GM20431 (cell line): ENCODE results near the gene ACLY.
"Not testable (repeated sequence)": the region's sequence is repeated elsewhere in the genome, so short reads cannot be mapped to it uniquely, and the experiment has no call there.

ENCODE experiments used
- in situ Hi-C: fragments of 300-500 bp; cut with MseI, MboI; formaldehyde crosslinking; loops from one replicate; pipeline ENCODE4 v1.15.0; 2020; ENCODE audit warnings: low sequenced_read_pairs; ENCODE audit not compliant: unreplicated experiment

ACLY gene

GRCh38 chr17:41942626-41943373 is 24.0 kb upstream of the ACLY start:
- in situ Hi-C loops: no loop called here

GRCh38 chr17:41941168-41941567 is 22.4 kb upstream of the ACLY start:
- in situ Hi-C loops: no loop called here

DNA sequence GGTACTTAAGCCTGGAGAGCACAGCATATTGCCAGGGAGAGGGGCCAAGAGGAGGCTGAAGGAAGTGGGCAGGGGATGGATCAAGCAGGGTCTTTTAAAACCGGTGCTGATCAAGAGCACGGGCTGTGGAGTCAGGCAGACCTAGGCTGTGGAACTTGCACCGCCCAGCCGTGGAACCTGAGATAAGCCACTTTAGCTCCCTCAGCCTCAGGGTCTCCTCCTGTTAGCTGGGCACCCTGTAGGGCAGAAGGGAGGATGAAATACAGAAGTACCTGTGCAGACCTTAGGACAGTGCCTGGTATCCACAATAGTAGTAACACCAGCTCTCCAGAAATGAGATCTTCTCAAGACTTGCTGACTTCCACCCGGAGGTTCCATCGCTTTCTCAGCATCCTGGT is 20.9 kb upstream of the ACLY start:
- in situ Hi-C loops: no loop called here

- in situ Hi-C loops: no loop called here
These were observed 20.4 kb upstream of the ACLY start for GRCh38 chr17:41939044-41939692.

DNA sequence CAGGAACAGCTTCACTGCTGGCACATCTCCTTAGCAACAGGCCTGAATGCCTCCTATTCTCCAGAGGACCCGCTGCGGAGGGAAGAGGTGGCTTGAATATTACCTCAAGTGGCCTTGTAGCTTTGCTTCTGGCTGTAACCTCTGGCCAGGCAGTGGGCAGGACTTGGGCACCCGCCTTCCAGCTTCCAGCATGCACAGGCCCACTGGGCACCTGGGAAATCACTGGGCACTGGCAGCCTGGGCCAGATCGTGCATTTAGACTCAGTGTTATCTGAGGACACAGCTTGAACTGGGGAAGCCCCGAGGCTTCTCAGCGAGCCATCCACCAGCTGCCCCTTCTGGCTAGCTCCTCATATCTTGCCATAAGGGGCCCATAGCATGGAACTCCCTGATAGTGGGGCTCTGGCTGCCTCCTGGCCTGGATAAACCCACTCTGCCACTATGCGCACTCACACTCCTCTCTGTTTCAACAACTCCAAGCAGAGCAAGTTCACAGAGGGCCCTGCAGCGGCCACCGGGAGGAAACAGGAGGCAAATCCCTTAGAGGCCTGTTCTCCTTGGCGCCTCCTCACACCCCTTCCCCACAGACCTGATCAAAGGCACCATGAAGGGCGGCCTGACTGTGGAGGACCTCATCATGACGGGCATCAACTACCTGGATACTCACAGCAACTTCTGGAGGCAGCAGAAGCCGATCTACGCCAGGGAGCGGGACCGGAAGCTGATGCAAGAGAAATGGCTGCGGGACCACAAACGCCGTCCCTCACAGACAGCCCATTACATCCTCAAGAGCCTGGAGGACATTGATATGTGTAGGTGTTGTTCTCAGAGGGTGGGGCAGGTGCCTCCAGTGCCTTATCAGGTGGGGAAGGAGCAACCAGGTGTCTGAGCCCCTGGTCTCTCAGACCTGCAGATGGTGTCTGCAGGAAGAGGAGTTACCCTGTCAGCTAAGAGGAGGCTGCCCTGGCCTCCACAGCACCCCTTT is 19.5 kb upstream of the ACLY start:
- in situ Hi-C loops: no loop called here

DNA sequence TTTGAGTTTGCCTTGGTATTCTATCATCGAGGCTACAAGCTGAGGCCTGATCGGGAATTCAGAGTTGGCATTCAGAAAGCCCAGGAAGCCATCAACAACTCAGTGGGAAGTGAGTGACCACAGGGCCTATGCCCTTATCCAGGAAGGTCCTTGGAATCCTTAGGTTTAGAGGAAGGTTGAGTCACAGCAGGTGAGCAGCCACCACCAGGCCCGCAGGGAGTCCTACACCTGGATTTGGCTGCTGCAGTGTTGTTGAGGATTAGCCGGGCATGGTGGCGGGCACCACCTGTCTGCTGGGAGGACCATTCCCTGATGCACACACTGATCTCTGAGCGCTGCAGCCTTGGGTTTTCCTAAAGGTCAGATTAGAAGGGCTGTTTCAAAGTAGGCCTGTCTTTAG is 16.9 kb upstream of the ACLY start:
- in situ Hi-C loops: no loop called here

GRCh38 chr17:41932816-41933389 is 14.2 kb upstream of the ACLY start:
- in situ Hi-C loops: no loop called here

DNA sequence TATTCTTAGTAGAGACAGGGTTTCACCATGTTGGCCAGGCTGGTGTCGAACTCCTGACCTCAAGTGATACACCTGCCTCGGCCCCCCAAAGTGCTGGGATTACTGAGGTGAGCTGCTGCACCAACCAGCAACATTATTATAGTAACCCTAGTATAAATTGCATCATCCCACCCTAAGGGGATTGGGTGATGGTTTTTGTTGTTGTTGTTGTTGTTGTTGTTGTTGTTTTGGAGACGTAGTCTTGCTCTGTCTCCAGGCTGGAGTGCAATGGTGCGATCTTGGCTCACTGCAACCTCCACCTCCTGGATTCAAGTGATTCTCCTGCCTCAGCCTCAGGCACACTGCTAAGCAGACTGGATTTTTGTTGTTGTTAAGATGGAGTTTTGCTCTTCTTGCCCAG is 13.0 kb upstream of the ACLY start:
- in situ Hi-C loops: not testable (repeated sequence)

DNA sequence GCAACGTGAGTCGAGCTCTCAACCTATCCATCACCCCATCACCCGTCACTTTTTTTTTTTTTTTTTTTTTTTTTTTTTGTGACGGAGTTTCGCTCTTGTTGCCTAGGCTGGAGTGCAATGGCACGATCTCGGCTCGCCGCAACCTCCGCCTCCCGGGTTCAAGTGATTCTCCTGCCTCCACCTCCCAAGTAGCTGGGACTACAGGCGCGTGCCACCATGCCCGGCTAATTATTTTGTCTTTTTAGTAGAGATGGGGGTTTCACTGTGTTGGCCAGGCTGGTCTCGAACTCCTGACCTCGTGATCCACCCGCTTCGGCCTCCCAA is 12.0 kb upstream of the ACLY start:
- in situ Hi-C loops: not testable (repeated sequence)

DNA sequence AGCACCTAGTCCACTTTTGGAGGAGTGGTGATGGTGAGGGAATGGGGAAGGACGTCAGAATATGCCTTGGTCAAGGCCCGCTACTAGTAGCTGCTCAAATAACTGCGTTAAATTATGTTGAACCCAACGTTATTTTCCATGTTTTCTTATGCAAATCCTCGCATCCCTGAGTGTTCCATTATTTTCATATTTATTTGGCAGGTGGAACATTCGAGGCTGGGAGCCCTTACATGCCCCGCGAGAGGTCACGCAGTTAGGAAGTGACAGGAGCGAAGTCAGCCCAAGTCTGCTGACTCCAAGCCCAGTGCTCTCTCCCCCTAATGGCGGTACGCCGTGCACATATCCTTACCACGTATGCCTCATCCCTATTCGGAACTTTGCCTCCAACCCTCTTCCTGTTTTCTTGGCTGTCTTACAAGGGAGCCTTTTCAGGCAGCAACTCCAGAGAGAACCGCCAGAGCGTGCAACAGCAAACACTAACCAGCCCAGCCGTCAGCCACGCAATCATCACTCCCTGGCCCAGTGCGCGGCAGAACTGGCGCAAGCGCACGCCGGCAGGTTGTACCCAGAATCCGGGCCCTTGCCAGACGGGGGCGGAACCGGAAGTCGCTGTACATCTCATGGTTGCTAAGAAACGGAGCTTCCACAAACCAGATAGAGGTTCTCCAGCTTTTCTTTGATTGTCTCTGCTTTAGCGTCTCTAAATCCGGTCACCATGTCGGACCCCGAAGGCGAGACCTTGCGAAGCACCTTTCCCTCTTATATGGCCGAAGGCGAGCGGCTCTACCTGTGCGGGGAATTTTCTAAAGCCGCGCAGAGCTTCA is 11.5 kb upstream of the ACLY start, which contains the start of gene ODAD4:
Gene ODAD4, plus strand, starts transcription at position 609 of the 824 bp plus-strand sequence. Its CDS starts 107 bp downstream, at position 716.
- in situ Hi-C loops: no loop called here

DNA sequence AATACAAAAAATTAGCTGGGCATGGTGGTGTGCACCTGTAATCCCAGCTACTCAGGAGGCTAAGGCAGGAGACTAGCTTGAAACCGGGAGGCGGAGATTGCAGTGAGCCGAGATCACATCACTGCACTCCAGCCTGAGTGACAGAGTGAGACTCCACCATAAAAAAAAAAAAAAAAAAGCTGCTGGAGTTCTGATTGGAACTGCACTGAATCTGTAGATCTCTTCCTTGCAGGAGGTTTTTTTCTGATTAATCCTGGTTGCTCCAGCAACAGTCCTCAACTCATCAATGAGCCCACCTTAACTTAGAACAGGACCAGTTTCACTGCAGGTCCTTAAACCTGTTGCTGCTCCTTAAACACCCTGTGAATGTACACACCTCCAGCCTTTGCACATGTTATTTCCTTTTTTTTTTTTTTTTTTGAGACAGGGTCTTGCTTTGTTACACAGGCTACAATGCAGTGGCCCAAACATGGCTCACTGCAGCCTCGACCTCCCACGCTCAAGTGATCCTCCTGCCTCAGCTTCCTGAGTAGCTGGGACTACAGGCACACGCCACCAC is 10.0 kb upstream of the ACLY start:
- in situ Hi-C loops: no loop called here

DNA sequence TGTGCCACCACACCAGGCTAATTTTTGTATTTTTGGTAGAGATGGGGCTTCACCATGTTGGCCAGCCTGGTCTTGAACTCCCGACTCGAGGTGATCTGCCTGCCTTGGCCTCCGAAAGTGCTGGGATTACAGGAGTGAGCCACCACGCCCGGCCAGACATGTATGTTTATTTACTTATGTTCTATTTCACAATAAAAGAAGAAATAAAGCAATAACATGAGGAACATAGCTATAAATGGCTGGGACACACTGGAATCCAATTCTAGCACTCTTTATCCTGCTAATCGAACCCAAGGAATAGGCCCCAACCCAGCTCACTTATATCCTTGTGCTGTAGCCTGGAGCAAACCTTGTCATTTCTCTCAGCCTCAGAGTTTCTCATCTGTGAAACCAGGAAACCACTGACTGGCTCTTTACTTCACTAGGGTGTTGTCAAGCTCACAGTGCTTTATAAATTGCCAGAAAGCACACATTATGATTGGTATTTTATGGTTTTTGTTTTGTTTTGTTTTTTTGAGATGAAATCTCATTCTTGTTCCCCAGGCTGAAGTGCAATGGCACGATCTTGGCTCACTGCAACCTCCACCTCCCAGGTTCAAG is 7.3 kb upstream of the ACLY start:
- in situ Hi-C loops: no loop called here

- in situ Hi-C loops: no loop called here
These were observed 1.8 kb upstream of the ACLY start for GRCh38 chr17:41920580-41920955.

DNA sequence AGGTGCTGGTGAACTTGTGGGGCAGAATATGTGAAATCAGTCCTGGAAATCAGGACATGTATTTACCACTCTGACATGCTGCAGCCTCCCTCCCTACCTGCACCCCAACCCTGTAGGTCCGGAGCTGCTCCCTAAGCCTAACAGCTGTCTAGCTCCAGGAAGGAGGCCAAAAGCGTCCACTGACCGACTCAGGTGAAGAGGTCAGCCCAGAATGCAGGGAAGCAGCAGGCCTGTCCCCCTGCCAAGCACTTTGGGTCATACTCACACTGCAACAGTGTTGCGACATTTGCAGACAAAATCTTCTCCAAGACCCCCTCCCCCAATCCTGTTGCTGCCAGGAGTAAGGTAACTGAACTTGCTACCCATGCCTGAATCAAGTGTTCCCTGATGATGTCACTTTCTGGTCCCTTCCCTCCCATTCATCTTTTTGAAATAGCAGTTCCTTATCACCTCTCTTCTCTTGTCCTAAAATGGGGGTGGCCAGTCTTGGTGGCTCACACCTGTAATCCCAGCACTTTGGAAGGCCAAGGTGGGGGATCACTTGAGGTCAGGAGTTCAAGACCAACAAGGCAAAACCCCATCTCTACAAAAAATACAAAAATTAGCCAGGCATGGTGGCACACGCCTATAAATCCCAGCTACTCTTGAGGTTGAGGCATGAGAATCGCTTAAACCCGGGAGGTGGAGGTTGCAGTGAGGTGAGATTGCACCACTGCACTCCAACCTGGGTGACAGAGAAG is 1.3 kb upstream of the ACLY start:
- in situ Hi-C loops: no loop called here

DNA sequence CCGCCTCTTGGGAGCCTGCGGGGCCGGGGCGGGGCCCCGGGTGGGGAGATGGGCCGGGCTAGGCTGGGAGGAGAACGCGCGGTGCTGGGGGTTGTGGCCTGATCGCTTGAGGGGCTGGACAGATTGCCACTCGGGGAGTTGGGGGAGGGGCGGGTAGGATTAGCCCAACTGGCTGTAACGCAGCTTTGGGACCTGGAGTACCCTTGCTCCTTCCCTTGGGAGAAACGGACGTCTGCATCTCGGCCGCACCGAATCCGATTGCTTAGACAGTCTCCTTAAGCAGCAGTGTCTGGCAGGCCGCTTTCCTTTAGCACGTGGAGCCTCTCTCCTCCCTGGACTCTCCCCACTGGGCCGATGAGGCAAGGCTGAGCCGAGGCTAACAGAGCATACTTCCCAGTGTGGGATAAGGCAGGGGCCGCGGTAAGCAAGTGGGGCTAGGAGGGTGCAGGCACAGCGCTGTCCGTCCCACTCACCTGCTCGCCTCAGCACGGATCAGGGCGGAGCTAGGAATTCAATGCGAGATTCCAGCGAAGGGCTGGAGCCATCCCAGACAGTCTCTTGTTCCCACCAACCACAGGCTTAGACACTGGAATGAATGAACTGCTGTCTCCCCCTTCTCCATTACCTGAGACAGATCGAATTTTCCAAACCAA is 540 bp upstream of the ACLY start:
- in situ Hi-C loops: no loop called here

GRCh38 chr17:41917679-41918313 is 955 bp downstream of the ACLY start:
- in situ Hi-C loops: no loop called here

DNA sequence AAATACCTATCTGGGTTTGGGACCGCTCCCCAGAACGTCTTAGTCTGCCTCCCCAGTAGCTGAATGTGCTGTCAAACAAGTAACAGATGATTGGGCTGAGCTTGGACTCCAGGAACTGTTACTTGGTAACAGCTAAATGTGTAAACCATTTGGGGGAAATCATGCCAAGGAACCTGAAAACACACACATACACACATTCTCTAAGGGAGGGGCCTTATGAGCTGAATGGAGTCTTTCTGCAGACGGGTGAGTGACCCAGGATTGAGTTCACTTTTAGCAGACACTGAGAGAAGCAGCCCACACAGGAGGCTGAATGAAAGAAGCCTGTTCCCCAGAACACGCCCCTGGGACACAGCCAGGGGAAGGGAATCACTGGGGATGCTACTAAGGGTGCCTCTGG is 1.6 kb downstream of the ACLY start:
- in situ Hi-C loops: no loop called here
